GM21515 (cell line): Measurements from ENCODE around the gene MRPL32.

Experiments
- ATAC-seq: cut with Tn5 transposase; IDR thresholded peaks from one replicate; pipeline ENCODE4 v1.9.1; 2021; ENCODE audit not compliant: unreplicated experiment

Gene MRPL32

GRCh38 chr7:42964293-42964692 lies 32.1 kb downstream of the MRPL32 start:
- no peak for ATAC-seq

- no peak for ATAC-seq
These were observed 33.0 kb downstream of the MRPL32 start for GRCh38 chr7:42964849-42965805.

GRCh38 chr7:42967391-42967790 lies 35.2 kb downstream of the MRPL32 start:
- no peak for ATAC-seq

- ATAC-seq, result no peak
These were observed 40.7 kb downstream of the MRPL32 start for GRCh38 chr7:42972699-42973500.

- no peak for ATAC-seq
These were observed 44.2 kb downstream of the MRPL32 start for GRCh38 chr7:42976371-42976770.

GRCh38 chr7:42978496-42978895 lies 46.3 kb downstream of the MRPL32 start:
- ATAC-seq, result no peak

GRCh38 chr7:42980084-42980483 lies 47.9 kb downstream of the MRPL32 start:
- ATAC-seq, result no peak

GRCh38 chr7:42980514-42980913 lies 48.3 kb downstream of the MRPL32 start:
- no peak for ATAC-seq

GRCh38 chr7:42981601-42982000 lies 49.4 kb downstream of the MRPL32 start:
- no peak for ATAC-seq

- no peak for ATAC-seq
These were observed 50.5 kb downstream of the MRPL32 start for GRCh38 chr7:42982604-42983115.

- ATAC-seq, result no peak
These were observed 52.0 kb downstream of the MRPL32 start for GRCh38 chr7:42984137-42984536.

- no peak for ATAC-seq
These were observed 54.0 kb downstream of the MRPL32 start for GRCh38 chr7:42986213-42986612.

- ATAC-seq, result no peak
These were observed 54.6 kb downstream of the MRPL32 start for GRCh38 chr7:42986781-42987248.
